HG03135 (cell line): ENCODE results near the gene TADA1.
"Not testable (repeated sequence)": the region's sequence is repeated elsewhere in the genome, so short reads cannot be mapped to it uniquely, and the experiment has no call there.

Source experiments
- ATAC-seq: cut with Tn5 transposase; IDR thresholded peaks from one replicate; pipeline ENCODE4 v1.9.1; 2021; ENCODE audit warnings: mild to moderate bottlenecking, moderate library complexity; ENCODE audit not compliant: unreplicated experiment

The TADA1 gene

GRCh38 chr1:166848193-166848592, 27.9 kb downstream of the TADA1 start:
- no peak for ATAC-seq

GRCh38 chr1:166844791-166845190, 31.3 kb downstream of the TADA1 start:
- ATAC-seq: no peak

GRCh38 chr1:166843769-166844596, 32.1 kb downstream of the TADA1 start:
- no peak for ATAC-seq

GRCh38 chr1:166843322-166843721, 32.7 kb downstream of the TADA1 start:
- ATAC-seq: no peak

- no peak for ATAC-seq
Observed at GRCh38 chr1:166840309-166841274, 35.5 kb downstream of the TADA1 start.

GRCh38 chr1:166839600-166840308, 36.3 kb downstream of the TADA1 start:
- peak; percentile 36 for ATAC-seq

GRCh38 chr1:166838766-166839599, 37.1 kb downstream of the TADA1 start, which contains the start of gene POGK:
TSS of gene POGK (plus strand) at chr1:166839475. CDS start at chr1:166840957, 1,482 bp downstream.
- peak; percentile 96 for ATAC-seq

- no peak for ATAC-seq
Observed at GRCh38 chr1:166836733-166837132, 39.3 kb downstream of the TADA1 start.

- not testable (repeated sequence) for ATAC-seq
Observed at GRCh38 chr1:166829762-166830161, 46.3 kb downstream of the TADA1 start.

GRCh38 chr1:166827426-166827825, 48.6 kb downstream of the TADA1 start:
- ATAC-seq: no peak

GRCh38 chr1:166822385-166822784, 53.7 kb downstream of the TADA1 start:
- ATAC-seq: no peak

GRCh38 chr1:166819974-166820373, 56.1 kb downstream of the TADA1 start:
- no peak for ATAC-seq

- ATAC-seq: no peak
Observed at GRCh38 chr1:166814611-166815010, 61.5 kb downstream of the TADA1 start.

- no peak for ATAC-seq
Observed at GRCh38 chr1:166813508-166814223, 62.4 kb downstream of the TADA1 start.

GRCh38 chr1:166811691-166812090, 64.4 kb downstream of the TADA1 start:
- ATAC-seq: no peak

- no peak for ATAC-seq
Observed at GRCh38 chr1:166808952-166809351, 67.1 kb downstream of the TADA1 start.
